HCT116 (cell line): ENCODE results near the gene WDSUB1. TPM values are rescaled to one million over a fixed set of nuclear protein-coding genes. Genes with fewer than 3 reads are reported as not detected.

Experiments used
- ATAC-seq: fragments of 200-7000 bp; cut with Tn5 transposase; 2 replicates; pipeline ENCODE4 v1.9.1; 2020; ENCODE audit warnings: mild to moderate bottlenecking, moderate library complexity
- BruUV-seq: library from RNA; stranded (reverse); fragments of 400-500 nt; replicated peaks from 2 replicates; lab custom pipeline; 2021; lab: Mats Ljungman, UMichigan
- CTCF ChIA-PET: fragments of 300-600 bp; sonication (Branson Sonifier 250); formaldehyde crosslinking; loops from one replicate; lab custom pipeline; 2021; ENCODE audit warnings: antibody characterized with exemption; lab: Charles Lee
- POLR2A ChIA-PET: fragments of 300-600, 350-600 bp; sonication (Branson Sonifier 250); formaldehyde crosslinking; loops from one replicate; lab custom pipeline; 2021; ENCODE audit warnings: antibody characterized with exemption; lab: Charles Lee
- RAD21 ChIA-PET, 2 experiments: fragments of 300-600 bp; sonication (Branson Sonifier 250); formaldehyde crosslinking; loops; one replicate each; lab custom pipeline; 2023; ENCODE audit warnings: low total read pairs in 2 of 2; ENCODE audit not compliant: uncharacterized antibody in 2 of 2, unreplicated experiment in 2 of 2, low non-redundant PET in 1 of 2; lab: Charles Lee
- DNase-seq: peaks from one replicate; pipeline ENCODE4 v3.0.0-alpha.2; 2010; ENCODE audit warnings: low read depth, low spot score
- H2AFZ ChIP-seq: fragments of 200-600 bp; shearing (Covaris generic), sonication (generic); 2 replicates; pipeline ENCODE4 v1.6.1; 2017; ENCODE audit warnings: low read depth, mixed run types, mixed read lengths, antibody characterized with exemption, low read length; ENCODE audit not compliant: poor library complexity, severe bottlenecking
- H3K27ac ChIP-seq: 2 replicates; pipeline ENCODE4 v1.5.1; 2012; ENCODE audit warnings: low read depth, low read length
- H3K27me3 ChIP-seq: fragments of 200-600 bp; sonication (generic); 2 replicates; pipeline ENCODE4 v1.6.1; 2016; ENCODE audit warnings: mixed run types, low read length, mixed read lengths; ENCODE audit not compliant: insufficient read depth
- H3K36me3 ChIP-seq, 2 experiments: fragments of 200-500 bp in 1 of 2; fragments of 200-600 bp in 1 of 2; sonication (Bioruptor generic) in 1 of 2; sonication (generic) in 1 of 2; 2 replicates each; pipeline versions ENCODE4 v1.5.1 to v1.6.1; 2014 to 2016; ENCODE audit warnings: low read length in 2 of 2, inconsistent platforms in 1 of 2, mixed read lengths in 1 of 2, mixed run types in 1 of 2; ENCODE audit not compliant: insufficient read depth in 2 of 2, control insufficient read depth in 1 of 2
- H3K4me1 ChIP-seq, 2 experiments: fragments of 200-600 bp in 1 of 2; sonication (generic) in 1 of 2; 2 replicates each; pipeline versions ENCODE4 v1.5.1 to v1.6.1; 2012 to 2017; ENCODE audit warnings: low read length in 2 of 2, inconsistent platforms in 1 of 2, mild to moderate bottlenecking in 1 of 2, mixed read lengths in 1 of 2, mixed run types in 1 of 2, moderate library complexity in 1 of 2; ENCODE audit not compliant: insufficient read depth in 2 of 2, control insufficient read depth in 1 of 2
- H3K4me2 ChIP-seq: fragments of 200-600 bp; sonication (generic); 2 replicates; pipeline ENCODE4 v1.6.1; 2017; ENCODE audit warnings: mixed run types, low read length, mixed read lengths
- H3K4me3 ChIP-seq, 2 experiments: fragments of 200-600 bp in 1 of 2; sonication (generic) in 1 of 2; replicated peaks in 1 of 2; 2 replicates each; pipeline ENCODE4 v1.5.1; 2011 to 2016; ENCODE audit warnings: low read length in 2 of 2, control low read depth in 1 of 2, low read depth in 1 of 2, mild to moderate bottlenecking in 1 of 2, mixed read lengths in 1 of 2, mixed run types in 1 of 2
- H3K79me2 ChIP-seq: fragments of 200-600 bp; sonication (generic); 2 replicates; pipeline ENCODE4 v1.6.1; 2017; ENCODE audit warnings: mild to moderate bottlenecking, mixed run types, low read length, moderate library complexity, mixed read lengths; ENCODE audit not compliant: insufficient read depth
- H3K9ac ChIP-seq: fragments of 200-600 bp; sonication (generic); 2 replicates; pipeline ENCODE4 v1.6.1; 2016; ENCODE audit warnings: low read length, mixed read lengths
- H3K9me2 ChIP-seq: fragments of 200-600 bp; sonication (generic), shearing (Covaris generic); 2 replicates; pipeline ENCODE4 v1.6.1; 2017; ENCODE audit warnings: mixed run types, mild to moderate bottlenecking, moderate library complexity; ENCODE audit not compliant: insufficient read depth
- H3K9me3 ChIP-seq, 2 experiments: fragments of 200-500 bp in 1 of 2; fragments of 200-600 bp in 1 of 2; sonication (Bioruptor generic) in 1 of 2; sonication (generic) in 1 of 2; 2 replicates each; pipeline ENCODE4 v1.6.1; 2014 to 2017; ENCODE audit warnings: low read length in 2 of 2, mixed read lengths in 2 of 2, inconsistent platforms in 1 of 2, low read depth in 1 of 2, mild to moderate bottlenecking in 1 of 2, mixed run types in 1 of 2, moderate library complexity in 1 of 2; ENCODE audit not compliant: control insufficient read depth in 1 of 2, insufficient read depth in 1 of 2
- H4K20me1 ChIP-seq: fragments of 200-600 bp; sonication (generic), shearing (Covaris generic); 2 replicates; pipeline ENCODE4 v1.6.1; 2017; ENCODE audit warnings: mixed run types, mild to moderate bottlenecking, moderate library complexity; ENCODE audit not compliant: insufficient read depth
- CBX3 ChIP-seq: IDR thresholded peaks from 2 replicates; pipeline ENCODE4 v1.6.1; 2012; ENCODE audit warnings: low read depth
- CEBPB ChIP-seq: IDR thresholded peaks from 2 replicates; pipeline ENCODE4 v1.6.1; 2012; ENCODE audit warnings: low read depth
- ELF1 ChIP-seq: IDR thresholded peaks from 2 replicates; pipeline ENCODE4 v1.6.1; 2012; ENCODE audit warnings: low read depth, borderline replicate concordance
- EZH2phosphoT487 ChIP-seq: fragments of 200-600 bp; IDR thresholded peaks from 2 replicates; pipeline ENCODE4 v1.6.1; 2018; ENCODE audit warnings: antibody characterized with exemption, borderline replicate concordance
- FOSL1 ChIP-seq: IDR thresholded peaks from 2 replicates; pipeline ENCODE4 v1.6.1; 2012; ENCODE audit warnings: low read depth
- MAX ChIP-seq: IDR thresholded peaks from 2 replicates; pipeline ENCODE4 v1.6.1; 2012
- POLR2A ChIP-seq: IDR thresholded peaks from 2 replicates; pipeline ENCODE4 v1.7.0; 2011; ENCODE audit warnings: borderline replicate concordance; ENCODE audit not compliant: insufficient read depth, insufficient read length; ENCODE audit errors: extremely low read depth
- SIN3A ChIP-seq: IDR thresholded peaks from 2 replicates; pipeline ENCODE4 v1.6.1; 2012; ENCODE audit warnings: low read depth
- SP1 ChIP-seq: IDR thresholded peaks from 2 replicates; pipeline ENCODE4 v1.6.1; 2012; ENCODE audit warnings: low read depth
- SRF ChIP-seq: IDR thresholded peaks from 2 replicates; pipeline ENCODE4 v1.6.1; 2012; ENCODE audit warnings: low read depth
- YY1 ChIP-seq: IDR thresholded peaks from 2 replicates; pipeline ENCODE4 v1.6.1; 2011; ENCODE audit warnings: low read length, low read depth, moderate library complexity, mild to moderate bottlenecking; ENCODE audit not compliant: insufficient replicate concordance; ENCODE audit errors: extremely low read depth
- intact Hi-C: fragments of 100-400 bp; cut with micrococcal nuclease; formaldehyde crosslinking; loops from 2 replicates; pipeline ENCODE4 v1.10.0; 2022
- total RNA-seq: library from RNA; stranded (reverse); gene quantifications from one replicate; pipeline ENCODE4 v1.2.1, GENCODE V29; 2021; ENCODE audit not compliant: unreplicated experiment
- TF ChIP-seq, protein P1 (sequence below), 3 experiments: fragments of 200-600 bp in 1 of 3; sonication (generic) in 1 of 3; IDR thresholded peaks in 2 of 3; conservative IDR thresholded peaks in 1 of 3; 2 replicates each; pipeline ENCODE4 v1.5.1; 2012 to 2017; ENCODE audit warnings: low read depth in 2 of 3, low read length in 2 of 3, antibody characterized with exemption in 1 of 3, borderline replicate concordance in 1 of 3, control low read depth in 1 of 3, mild to moderate bottlenecking in 1 of 3, mixed read lengths in 1 of 3, mixed run types in 1 of 3, moderate library complexity in 1 of 3; ENCODE audit not compliant: insufficient read depth in 1 of 3

WDSUB1 gene
- total RNA-seq, 1 experiment from 2014 or later: 8.8 TPM

DNA sequence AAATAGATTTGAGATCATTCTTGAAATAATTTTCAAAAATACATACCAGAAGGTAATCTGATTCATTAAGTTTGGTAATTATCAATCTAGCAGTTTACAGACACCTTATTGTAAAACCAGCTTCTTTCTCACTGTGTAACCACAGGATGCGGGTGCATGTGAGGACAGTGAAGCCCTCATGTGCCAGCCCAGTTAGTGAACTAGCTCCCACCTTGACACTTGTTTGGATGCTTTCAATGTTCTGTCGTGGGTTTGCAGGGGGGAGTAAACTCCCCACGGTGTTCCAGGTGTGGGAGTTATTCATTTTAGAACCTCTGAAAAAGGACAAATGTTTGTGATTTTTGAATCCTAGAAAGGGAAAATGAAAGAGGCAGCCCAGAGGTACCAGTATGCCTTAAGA is 59.0 kb downstream of the WDSUB1 start:
- Histone ChIP-seq H3K79me2 (no peaks in the 10 kb centered on the region), H3K9me2 (no peaks in the 10 kb centered on the region), H3K4me2 (no peak overlapping the region), H3K4me3 (no peak overlapping the region), H3K27me3 (no peaks in the 10 kb centered on the region), H3K27ac (no peak overlapping the region), H3K9me3 (no peaks in the 10 kb centered on the region), H3K4me1 (peaks cover 6 to 13% of the 10 kb centered on the region in 2 experiments; a peak in 3 of 4 replicates), H2AFZ (no peak overlapping the region), H3K36me3 (peaks cover 0 to 2% of the 10 kb centered on the region in 2 experiments; a peak in 2 of 4 replicates), H3K9ac (no peak overlapping the region), H4K20me1 (no peaks in the 10 kb centered on the region)
- CTCF ChIA-PET: no interaction called here
- no TSS peak for BruUV-seq
- POLR2A ChIA-PET: interaction anchor here (0.6 kb wide), 1 partner anchor 388 kb away, joined by 3 read pairs; no protein-coding TSS in a partner anchor
- no peak for ATAC-seq
- TF ChIP-seq SIN3A: no peak
- no peak for TF ChIP-seq MAX
- no peak for TF ChIP-seq SP1
- TF ChIP-seq EZH2phosphoT487: no peak
- TF ChIP-seq CEBPB: no peak
- TF ChIP-seq POLR2A: no peak
- no peak for TF ChIP-seq YY1
- TF ChIP-seq, protein P1, sequence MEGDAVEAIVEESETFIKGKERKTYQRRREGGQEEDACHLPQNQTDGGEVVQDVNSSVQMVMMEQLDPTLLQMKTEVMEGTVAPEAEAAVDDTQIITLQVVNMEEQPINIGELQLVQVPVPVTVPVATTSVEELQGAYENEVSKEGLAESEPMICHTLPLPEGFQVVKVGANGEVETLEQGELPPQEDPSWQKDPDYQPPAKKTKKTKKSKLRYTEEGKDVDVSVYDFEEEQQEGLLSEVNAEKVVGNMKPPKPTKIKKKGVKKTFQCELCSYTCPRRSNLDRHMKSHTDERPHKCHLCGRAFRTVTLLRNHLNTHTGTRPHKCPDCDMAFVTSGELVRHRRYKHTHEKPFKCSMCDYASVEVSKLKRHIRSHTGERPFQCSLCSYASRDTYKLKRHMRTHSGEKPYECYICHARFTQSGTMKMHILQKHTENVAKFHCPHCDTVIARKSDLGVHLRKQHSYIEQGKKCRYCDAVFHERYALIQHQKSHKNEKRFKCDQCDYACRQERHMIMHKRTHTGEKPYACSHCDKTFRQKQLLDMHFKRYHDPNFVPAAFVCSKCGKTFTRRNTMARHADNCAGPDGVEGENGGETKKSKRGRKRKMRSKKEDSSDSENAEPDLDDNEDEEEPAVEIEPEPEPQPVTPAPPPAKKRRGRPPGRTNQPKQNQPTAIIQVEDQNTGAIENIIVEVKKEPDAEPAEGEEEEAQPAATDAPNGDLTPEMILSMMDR (IDR thresholded peaks at IDR 0.05 in 2 of 3, conservative IDR thresholded peaks at IDR 0.05 in 1 of 3; ENCODE audit: borderline replicate concordance in 1 of 3, insufficient read depth in 1 of 3, low read depth in 2 of 3, low read length in 2 of 3): no peak
- TF ChIP-seq FOSL1: no peak
- no peak for TF ChIP-seq CBX3
- TF ChIP-seq ELF1: no peak
- no peak for TF ChIP-seq SRF
- no peak for DNase-seq
- intact Hi-C loops: no loop called here
- RAD21 ChIA-PET: no interaction called here
